ENCODE measurements around the gene C1orf115.
"Not testable (repeated sequence)": the region's sequence is repeated elsewhere in the genome, so short reads cannot be mapped to it uniquely, and the experiment has no call there.

C1orf115 gene

GRCh38 chr1:220730486-220730885, 40.3 kb downstream of the C1orf115 start:
- DNase-seq: no peak

- no peak for DNase-seq
Measured at GRCh38 chr1:220732137-220732536, 42.0 kb downstream of the C1orf115 start.

GRCh38 chr1:220732621-220733020, 42.5 kb downstream of the C1orf115 start:
- no peak for DNase-seq

- peak; percentile 65 for DNase-seq
Measured at GRCh38 chr1:220733086-220733601, 43.0 kb downstream of the C1orf115 start.

- no peak for DNase-seq
Measured at GRCh38 chr1:220734571-220735326, 44.6 kb downstream of the C1orf115 start.

- DNase-seq: not testable (repeated sequence)
Measured at GRCh38 chr1:220736283-220736682, 46.1 kb downstream of the C1orf115 start.

GRCh38 chr1:220741349-220741748, 51.2 kb downstream of the C1orf115 start:
- DNase-seq: no peak

- no peak for DNase-seq
Measured at GRCh38 chr1:220741825-220742224, 51.7 kb downstream of the C1orf115 start.

- no peak for DNase-seq
Measured at GRCh38 chr1:220742520-220742919, 52.4 kb downstream of the C1orf115 start.

GRCh38 chr1:220746851-220747250, 56.7 kb downstream of the C1orf115 start:
- DNase-seq: no peak

GRCh38 chr1:220747437-220748088, 57.4 kb downstream of the C1orf115 start:
- no peak for DNase-seq

- no peak for DNase-seq
Measured at GRCh38 chr1:220748089-220748934, 58.1 kb downstream of the C1orf115 start, which contains the start of gene MTARC2. Gene MTARC2, plus strand, starts transcription at chr1:220748322. Its CDS starts 210 bp downstream, at chr1:220748532.

Measured in SIG-M5 (cell line).